ENCODE measurements around the gene ADGB.

The ADGB gene

GRCh38 chr6:146862508-146862919 lies 263.7 kb downstream of the ADGB start:
- no peak for DNase-seq (ENCODE audit: low read depth)

DNA sequence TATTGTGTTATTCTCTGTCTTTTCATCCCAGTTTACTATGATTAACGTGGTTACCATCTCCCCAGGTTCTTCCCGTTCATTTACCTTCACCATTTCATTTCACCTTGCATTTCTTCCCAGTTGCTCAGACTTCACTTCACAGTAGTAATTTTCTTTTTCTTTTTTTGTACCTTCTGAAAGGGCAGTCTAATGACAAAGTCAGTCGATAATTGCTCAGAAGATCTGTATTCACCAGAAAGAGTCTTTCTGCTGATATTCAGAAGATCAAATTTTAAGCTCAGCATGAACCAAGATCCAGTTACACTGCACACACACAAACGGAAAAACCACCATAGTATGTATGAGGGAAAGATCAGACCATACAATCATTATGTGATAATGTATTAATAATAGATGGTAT lies 265.5 kb downstream of the ADGB start:
- DNase-seq (ENCODE audit: low read depth) = no peak

GRCh38 chr6:146864885-146865284 lies 266.1 kb downstream of the ADGB start:
- no peak for DNase-seq (ENCODE audit: low read depth)
